ENCODE measurements around the gene AGBL4.

AGBL4 gene

DNA sequence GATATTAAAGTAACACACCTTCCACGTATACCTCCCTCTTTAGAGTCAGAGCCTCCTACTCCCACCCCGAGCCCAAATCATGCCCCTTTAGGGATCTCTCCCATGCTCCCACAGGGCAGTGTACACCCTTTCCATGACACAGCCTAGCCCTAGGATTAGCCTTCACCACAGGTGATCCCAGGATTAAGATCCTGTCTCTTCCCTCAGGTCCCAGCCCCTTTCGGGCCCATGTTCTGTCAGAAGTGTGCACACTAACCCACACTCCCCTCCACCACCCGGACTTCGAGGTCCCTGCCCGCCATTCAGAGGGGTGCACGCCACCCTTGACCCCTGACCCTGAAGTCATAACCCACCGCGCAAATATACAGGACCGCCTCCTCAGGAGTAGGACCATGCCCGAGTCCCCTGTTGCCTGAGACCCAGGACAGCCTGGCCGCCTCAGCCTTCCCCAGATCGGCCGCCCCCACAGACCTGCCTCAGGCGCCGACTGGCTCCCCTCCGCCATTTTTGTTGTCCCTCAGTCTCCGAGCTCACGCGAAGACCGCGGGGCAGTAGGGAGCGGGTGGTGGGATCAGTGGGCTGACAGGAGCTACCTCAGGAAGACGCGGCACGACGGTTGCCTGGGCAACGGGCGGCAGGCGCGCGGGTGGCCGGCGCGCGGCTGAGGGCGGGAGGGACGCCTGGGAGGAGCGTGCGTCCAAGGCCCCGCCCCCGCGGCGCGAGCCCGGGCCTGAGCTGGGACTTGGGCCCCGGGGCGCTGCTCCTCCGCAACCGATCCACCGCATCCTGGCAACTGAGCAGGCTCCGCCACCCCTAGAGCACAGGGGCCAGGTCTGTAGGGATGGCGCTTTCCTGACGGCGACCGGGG lies at the start of gene AGBL4:
Gene AGBL4 (minus strand): TSS at position 663 of the 868 bp plus-strand sequence.
- Histone ChIP-seq H4K20me1 (ENCODE audit: insufficient read depth, low read length) (no peaks in the 10 kb centered on the region), H3K4me1 (ENCODE audit: insufficient read depth, low read length, severe bottlenecking) (no peaks in the 10 kb centered on the region), H3K9me2 (ENCODE audit: low read depth, low read length) (no peaks in the 10 kb centered on the region), H3K4me3 (ENCODE audit: low read depth, low read length, poor library complexity, severe bottlenecking) (no peak within 1 kb of the TSS), H3K27me3 (ENCODE audit: insufficient read depth, low read length) (no peaks in the 10 kb centered on the region), H2AFZ (ENCODE audit: low read length) (no peak within 1 kb of the TSS), H3K27ac (ENCODE audit: low read depth, low read length, poor library complexity, severe bottlenecking) (no peak within 1 kb of the TSS), H3K9ac (ENCODE audit: low read length) (no peak within 1 kb of the TSS), H3K79me2 (ENCODE audit: insufficient read depth, low read length) (no peaks in the 10 kb centered on the region), H3F3A (ENCODE audit: insufficient read depth, low read length) (no peaks in the 10 kb centered on the region), H3K36me3 (ENCODE audit: insufficient read depth, low read length) (no peaks in the 10 kb centered on the region), H3K9me3 (ENCODE audit: low read length) (no peaks in the 10 kb centered on the region), H3K4me2 (ENCODE audit: low read length) (no peak within 1 kb of the TSS)
- no peak for TF ChIP-seq EZH2 (IDR thresholded peaks at IDR 0.05; ENCODE audit: borderline replicate concordance, low read length)
- TF ChIP-seq, protein P1, sequence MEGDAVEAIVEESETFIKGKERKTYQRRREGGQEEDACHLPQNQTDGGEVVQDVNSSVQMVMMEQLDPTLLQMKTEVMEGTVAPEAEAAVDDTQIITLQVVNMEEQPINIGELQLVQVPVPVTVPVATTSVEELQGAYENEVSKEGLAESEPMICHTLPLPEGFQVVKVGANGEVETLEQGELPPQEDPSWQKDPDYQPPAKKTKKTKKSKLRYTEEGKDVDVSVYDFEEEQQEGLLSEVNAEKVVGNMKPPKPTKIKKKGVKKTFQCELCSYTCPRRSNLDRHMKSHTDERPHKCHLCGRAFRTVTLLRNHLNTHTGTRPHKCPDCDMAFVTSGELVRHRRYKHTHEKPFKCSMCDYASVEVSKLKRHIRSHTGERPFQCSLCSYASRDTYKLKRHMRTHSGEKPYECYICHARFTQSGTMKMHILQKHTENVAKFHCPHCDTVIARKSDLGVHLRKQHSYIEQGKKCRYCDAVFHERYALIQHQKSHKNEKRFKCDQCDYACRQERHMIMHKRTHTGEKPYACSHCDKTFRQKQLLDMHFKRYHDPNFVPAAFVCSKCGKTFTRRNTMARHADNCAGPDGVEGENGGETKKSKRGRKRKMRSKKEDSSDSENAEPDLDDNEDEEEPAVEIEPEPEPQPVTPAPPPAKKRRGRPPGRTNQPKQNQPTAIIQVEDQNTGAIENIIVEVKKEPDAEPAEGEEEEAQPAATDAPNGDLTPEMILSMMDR (IDR thresholded peaks at IDR 0.05; ENCODE audit: low read length) = no peak

DNA sequence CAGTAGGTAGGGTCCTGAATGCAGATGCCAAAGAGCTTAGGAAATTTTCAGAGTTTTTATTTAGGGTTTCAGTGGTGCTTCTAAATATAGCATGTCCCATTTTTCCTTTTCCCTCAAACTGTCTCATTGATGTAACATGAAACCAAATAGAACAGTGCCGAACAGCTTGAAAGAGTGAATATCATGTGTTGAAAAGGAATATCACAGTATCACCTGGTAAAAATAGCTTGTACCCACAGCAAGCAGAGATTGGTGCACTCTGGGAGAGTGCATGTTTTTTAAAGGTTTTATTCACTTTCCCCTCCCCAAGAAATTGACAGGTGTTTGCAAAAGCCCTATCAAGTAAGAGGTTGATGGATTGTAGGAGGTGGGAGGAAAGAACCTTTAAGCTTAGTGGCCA lies 43.1 kb upstream of the AGBL4 start:
- no peaks in the 10 kb centered on the region for H3K9me3 ChIP-seq (ENCODE audit: low read length)
- no peak overlapping the region for H3K27ac ChIP-seq (ENCODE audit: low read depth, low read length, poor library complexity, severe bottlenecking)
- no peaks in the 10 kb centered on the region for H3K9me2 ChIP-seq (ENCODE audit: low read depth, low read length)
- no peak overlapping the region for H3K4me2 ChIP-seq (ENCODE audit: low read length)
- no peaks in the 10 kb centered on the region for H3K36me3 ChIP-seq (ENCODE audit: insufficient read depth, low read length)
- no peaks in the 10 kb centered on the region for H4K20me1 ChIP-seq (ENCODE audit: insufficient read depth, low read length)
- H3K4me3 ChIP-seq (ENCODE audit: low read depth, low read length, poor library complexity, severe bottlenecking) = no peak overlapping the region
- no peak overlapping the region for H3K9ac ChIP-seq (ENCODE audit: low read length)
- H3K4me1 ChIP-seq (ENCODE audit: insufficient read depth, low read length, severe bottlenecking) = no peaks in the 10 kb centered on the region
- H3K27me3 ChIP-seq (ENCODE audit: insufficient read depth, low read length) = no peaks in the 10 kb centered on the region
- no peak overlapping the region for H2AFZ ChIP-seq (ENCODE audit: low read length)
- TF ChIP-seq, protein P1 (IDR thresholded peaks at IDR 0.05; ENCODE audit: low read length) = no peak
- TF ChIP-seq EZH2 (IDR thresholded peaks at IDR 0.05; ENCODE audit: borderline replicate concordance, low read length) = no peak
- H3K79me2 ChIP-seq (ENCODE audit: insufficient read depth, low read length) = no peaks in the 10 kb centered on the region
- H3F3A ChIP-seq (ENCODE audit: insufficient read depth, low read length) = no peaks in the 10 kb centered on the region

DNA sequence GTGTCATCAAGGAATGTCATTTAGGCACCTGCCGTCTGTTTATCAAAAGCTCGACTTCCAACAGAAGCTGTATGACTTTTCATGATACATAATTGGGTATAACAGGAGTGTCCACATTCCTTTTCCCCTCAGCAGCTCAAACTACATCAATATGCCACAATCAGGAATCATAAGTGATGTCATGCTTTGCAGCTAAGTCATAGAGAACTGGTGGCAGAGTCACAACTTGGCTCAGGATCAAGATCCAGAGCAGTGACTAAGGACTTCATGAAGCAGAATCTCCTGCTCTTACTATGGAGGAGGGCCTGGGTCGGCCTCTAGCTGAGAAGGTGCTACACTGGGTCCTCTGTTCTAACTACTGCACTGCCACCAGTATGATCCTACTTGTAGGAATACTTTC lies 36.5 kb upstream of the AGBL4 start:
- TF ChIP-seq, protein P1 (IDR thresholded peaks at IDR 0.05; ENCODE audit: low read length) = no peak
- TF ChIP-seq EZH2 (IDR thresholded peaks at IDR 0.05; ENCODE audit: borderline replicate concordance, low read length) = no peak
- Histone ChIP-seq H3K4me3 (ENCODE audit: low read depth, low read length, poor library complexity, severe bottlenecking) (no peak overlapping the region), H3F3A (ENCODE audit: insufficient read depth, low read length) (no peaks in the 10 kb centered on the region), H3K27ac (ENCODE audit: low read depth, low read length, poor library complexity, severe bottlenecking) (no peak overlapping the region), H3K36me3 (ENCODE audit: insufficient read depth, low read length) (no peaks in the 10 kb centered on the region), H3K4me2 (ENCODE audit: low read length) (no peak overlapping the region), H3K4me1 (ENCODE audit: insufficient read depth, low read length, severe bottlenecking) (no peaks in the 10 kb centered on the region), H3K9me3 (ENCODE audit: low read length) (no peaks in the 10 kb centered on the region), H3K9me2 (ENCODE audit: low read depth, low read length) (no peaks in the 10 kb centered on the region), H3K27me3 (ENCODE audit: insufficient read depth, low read length) (no peaks in the 10 kb centered on the region), H3K9ac (ENCODE audit: low read length) (no peak overlapping the region), H4K20me1 (ENCODE audit: insufficient read depth, low read length) (no peaks in the 10 kb centered on the region), H2AFZ (ENCODE audit: low read length) (no peak overlapping the region), H3K79me2 (ENCODE audit: insufficient read depth, low read length) (no peaks in the 10 kb centered on the region)

All from OCI-LY1 (cell line).